Measurements from ENCODE around the gene GATB.

Gene GATB

DNA sequence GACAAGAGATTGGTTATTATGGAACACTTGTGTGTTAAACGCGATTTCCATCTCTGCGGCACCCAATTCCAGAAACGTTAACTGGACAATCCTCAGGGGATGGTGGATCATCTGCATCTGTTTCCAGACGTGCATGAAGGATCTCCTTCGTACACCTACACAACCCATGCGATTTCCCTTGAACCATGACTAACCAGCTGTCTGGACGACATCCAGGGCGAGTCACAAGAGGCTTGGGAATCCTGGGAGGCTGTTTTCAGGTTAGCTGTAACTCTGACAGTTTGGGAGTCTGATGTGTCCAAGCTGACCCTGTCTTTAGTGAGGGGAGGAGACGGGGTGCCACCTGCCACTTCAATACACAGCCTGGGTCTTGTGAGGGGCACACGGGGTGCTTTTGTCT lies 84.5 kb downstream of the GATB start:
- in situ Hi-C loops (cut with MboI; ENCODE audit: low sequenced_read_pairs): no loop called here

DNA sequence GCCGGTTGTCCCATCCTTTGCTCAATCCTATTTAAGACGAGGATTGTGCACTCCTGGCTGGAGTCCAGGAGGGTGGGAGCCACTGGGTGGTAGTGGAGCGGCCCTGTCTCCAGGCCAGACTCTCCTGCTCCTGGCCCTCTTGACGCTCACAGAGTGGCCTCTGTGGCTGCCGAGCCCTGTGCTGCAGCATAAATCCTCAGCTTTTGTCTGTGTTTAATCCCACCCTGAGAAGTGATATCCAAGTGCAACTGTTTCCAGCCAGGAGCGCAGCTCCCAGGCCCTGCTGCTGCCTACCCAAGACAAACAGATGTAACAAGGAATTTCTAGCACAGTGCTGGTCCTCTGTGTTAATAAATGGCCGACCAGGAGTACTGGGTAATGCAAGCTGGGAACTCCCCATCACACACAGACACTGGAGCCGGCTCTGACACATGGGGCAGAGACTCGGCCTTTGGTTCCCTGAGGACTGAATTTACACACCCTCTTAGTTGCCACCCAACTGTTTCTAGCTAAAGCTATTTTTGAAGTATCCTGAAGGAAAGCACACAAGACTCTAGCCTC lies 85.3 kb downstream of the GATB start:
- in situ Hi-C loops (cut with MboI; ENCODE audit: low sequenced_read_pairs): no loop called here

DNA sequence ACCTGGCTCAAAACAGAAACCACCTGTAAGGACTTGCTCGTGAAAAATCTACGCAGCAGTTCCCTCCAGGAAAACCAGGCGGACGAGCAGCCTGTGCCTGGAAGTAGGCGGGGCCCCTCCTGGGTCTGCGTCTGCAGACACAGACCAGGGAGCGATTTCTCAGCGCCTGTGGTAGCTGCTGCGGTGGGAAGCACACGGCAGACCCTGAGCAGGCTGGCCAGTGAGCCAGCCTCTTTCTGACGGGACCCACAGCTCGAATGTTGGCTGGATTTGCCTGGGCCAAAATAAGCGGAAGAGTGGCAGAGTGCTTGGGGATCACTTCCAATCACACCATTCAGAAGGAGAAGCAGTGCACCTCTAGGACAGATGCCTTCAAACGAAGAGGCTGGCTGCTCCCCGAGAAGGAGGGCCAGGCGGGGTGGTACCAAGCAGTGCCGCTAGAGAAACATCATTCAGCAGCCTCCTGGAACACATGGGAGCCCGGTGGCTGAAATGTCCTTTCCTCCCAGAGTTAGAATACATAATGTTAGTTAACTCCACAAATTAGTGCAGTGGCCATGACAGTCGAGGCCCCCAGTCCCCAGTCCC lies 85.9 kb downstream of the GATB start:
- in situ Hi-C loops (cut with MboI; ENCODE audit: low sequenced_read_pairs): no loop called here

DNA sequence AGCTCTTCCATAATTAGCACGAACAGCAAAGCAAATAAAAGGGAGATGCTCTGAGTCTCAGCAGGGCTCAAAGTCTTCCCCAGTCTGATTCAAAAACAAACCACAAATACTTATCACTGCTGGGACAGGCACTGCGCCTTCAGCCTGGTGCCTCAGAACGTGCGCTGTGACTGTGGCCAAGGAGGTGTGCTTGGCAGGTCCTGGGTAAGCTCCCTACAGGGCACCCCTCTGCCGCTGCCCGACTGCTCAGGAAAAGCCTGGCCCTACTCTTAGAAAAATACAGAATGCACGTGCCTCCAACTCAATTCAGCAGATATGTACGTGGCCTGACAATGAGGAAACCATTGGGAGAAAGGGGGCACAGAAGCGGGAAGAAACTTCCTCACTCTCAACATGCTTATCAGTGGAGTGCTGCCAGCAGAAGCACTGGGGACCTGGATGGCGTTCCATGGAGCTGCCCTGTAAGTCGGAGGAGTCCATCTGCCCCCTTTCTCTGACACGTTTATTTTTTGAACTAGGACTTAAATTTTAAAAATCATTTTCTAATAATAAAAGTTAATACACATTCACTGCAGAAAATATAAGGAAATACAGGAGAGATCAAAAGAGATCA lies 86.8 kb downstream of the GATB start:
- in situ Hi-C loops (cut with MboI; ENCODE audit: low sequenced_read_pairs): no loop called here

DNA sequence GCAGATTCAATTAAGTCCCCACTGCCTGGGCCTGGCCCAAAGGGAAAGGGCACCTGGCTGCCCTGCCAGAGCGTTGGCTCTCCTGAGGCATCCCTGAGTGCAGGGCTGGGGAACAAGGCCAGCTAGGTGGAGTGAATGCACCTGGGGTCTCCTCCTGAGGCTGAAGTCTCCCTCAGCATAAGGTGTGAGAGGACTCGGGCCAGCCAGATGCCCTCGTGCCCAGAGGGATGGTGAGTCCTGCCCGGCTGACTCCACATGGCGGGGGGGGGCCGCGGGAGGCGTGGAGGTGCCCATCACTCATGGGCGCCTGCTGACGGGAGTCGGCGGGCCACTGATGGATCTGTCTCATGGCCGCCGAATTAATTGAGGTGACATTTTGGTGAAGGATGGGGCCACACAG lies 87.8 kb downstream of the GATB start:
- in situ Hi-C loops (cut with MboI; ENCODE audit: low sequenced_read_pairs): no loop called here

DNA sequence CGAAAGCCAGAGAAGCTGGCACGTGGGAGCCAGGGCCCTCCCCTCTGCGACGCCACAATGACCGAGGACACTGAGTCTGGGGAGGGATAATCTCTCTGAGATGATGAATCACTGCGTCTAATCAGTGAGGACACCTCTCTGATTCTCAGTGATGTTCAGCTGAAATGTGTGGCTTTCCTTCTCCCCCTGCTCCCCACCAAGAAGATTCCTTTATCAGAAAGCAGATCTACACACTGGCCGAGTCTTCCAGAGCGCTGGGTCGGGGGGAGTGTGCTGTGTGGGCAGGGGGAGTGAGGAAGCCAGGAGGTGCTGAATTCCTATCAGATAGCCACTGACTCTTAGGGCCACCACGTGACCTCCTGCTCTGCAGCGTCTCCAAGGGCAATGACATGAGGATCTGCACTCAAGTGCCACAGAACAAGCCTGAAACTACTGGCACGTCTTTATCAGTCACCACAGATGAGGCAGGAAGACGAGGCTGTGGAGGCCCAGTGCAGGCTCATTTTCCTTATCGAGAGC lies 89.2 kb downstream of the GATB start:
- in situ Hi-C loops (cut with MboI; ENCODE audit: low sequenced_read_pairs): no loop called here

DNA sequence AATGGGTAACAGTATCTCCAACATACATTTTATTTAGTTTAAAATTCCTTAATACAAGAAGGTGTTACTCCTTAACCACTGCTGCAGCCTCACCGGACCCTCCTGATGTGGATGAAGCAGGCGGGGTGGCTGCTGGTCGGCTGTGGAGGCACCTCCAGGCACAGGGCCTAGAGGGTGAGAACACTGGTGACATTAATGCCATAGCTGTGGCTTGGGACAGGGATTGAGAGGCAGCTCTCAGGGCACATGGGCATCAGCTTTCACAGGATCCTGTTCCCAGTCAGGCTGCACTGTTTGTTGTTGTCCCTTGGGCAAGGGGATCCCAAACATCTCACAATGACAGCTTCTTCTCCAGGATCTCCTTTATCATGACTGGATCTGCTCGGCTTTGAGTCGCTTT lies 90.0 kb downstream of the GATB start:
- in situ Hi-C loops (cut with MboI; ENCODE audit: low sequenced_read_pairs): no loop called here

DNA sequence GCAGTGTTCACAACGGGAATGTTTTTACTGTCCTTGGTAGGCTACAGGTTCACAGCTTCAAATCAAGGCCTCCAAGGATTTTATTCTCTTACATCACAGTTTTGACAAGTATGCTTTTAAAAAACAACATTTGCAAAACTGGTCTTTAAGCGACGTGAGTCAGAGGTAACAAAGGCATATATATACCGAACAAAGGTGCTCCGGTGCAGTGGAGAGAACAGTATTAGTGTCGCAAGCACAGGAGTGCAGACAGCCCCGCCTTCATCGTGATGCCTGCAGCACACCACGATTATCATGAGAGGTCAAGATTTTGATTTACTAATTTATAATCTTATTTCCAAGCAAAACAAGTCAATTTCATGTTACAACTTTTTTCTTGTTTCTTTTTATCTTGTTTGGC lies 90.8 kb downstream of the GATB start:
- in situ Hi-C loops (cut with MboI; ENCODE audit: low sequenced_read_pairs): no loop called here

DNA sequence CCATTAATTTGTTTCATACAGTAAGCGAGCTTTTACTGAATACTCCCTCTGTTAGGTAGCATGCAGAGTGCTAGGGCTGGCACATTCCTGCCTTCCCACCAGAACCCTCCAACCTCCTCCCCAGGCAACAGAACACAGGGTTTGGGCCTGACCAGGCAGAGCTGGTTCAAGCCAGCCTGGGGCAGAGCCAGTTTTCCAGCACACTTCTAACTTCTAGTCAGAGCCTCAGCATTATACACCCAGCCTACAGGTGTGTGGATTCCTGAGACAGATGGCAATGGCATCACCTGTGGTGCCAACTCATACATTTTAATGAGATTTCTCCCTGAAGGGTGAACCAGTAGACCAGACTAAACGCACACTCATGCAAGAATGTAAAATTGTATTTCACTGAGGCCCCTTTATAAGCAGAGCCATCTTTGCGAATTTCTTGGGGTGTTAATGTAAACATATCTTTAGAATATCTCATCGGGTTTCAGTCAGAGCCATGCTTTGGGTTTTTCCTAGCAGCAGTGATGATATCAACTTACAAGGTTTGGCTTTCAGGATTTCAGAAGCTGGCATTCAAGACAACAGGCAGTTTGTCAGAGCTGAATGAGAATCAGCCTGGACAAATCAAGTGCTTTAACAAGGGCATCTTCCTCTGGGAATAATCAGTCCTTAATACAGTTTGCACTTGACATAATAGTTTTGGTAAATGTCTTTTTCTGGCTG lies 92.0 kb downstream of the GATB start:
- in situ Hi-C loops (cut with MboI; ENCODE audit: low sequenced_read_pairs): no loop called here

DNA sequence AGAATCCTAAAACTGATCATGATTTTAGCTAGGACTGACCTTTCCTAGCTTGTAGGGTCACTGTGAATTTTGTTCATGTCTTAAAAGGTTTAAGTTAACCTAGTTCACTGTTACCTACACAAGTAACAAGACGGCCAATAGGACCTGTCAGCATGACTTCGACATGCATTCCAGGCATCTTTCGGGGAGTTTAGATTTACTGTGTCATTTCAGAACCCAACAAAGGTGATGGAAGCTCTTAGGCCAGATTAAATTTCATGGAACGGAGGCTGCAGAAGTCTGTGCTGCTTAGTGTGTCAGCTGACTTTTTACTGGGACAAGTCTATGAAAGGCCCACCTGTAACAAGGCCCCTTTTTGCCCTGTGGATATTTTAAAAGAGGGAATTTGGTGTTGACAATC lies 93.1 kb downstream of the GATB start:
- in situ Hi-C loops (cut with MboI; ENCODE audit: low sequenced_read_pairs): no loop called here

DNA sequence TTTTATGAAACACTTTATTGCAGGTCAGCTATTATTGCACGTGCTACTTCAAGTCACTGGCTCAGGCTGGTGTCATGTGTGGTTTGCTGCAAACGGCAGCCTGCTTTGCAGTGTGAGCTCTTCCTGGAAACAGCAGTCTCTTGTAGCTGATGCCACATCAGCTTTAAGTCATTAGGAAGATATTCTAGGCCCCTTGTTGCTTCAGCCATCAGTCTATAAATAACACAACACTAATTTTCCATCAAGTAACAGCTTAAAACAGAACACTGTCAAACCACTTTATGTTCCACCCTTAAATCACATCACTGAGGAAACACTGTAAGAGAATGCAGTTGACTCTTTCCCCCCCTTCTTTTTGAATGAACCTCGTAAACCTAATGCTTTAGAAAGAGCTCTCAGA lies 93.8 kb downstream of the GATB start:
- in situ Hi-C loops (cut with MboI; ENCODE audit: low sequenced_read_pairs): no loop called here

DNA sequence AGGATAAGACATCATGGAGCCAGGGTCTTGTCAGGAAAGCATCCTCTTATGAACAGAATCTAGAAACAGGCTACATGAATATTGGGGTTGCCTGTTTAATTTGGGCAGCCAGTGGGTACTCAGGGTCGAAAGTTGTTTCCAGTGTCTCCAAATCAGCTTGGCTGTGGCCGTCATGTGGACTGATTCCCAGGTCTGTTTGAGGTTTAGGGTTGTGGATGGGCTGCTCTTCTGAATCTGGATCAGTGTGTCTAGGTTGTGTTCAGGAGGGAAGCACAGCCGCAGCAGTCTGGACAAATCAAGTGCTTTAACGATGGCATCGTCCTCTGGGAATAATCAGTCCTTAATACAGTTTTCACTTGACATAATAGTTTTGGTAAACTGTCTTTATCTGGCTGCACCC lies 94.3 kb downstream of the GATB start:
- in situ Hi-C loops (cut with MboI; ENCODE audit: low sequenced_read_pairs): no loop called here

DNA sequence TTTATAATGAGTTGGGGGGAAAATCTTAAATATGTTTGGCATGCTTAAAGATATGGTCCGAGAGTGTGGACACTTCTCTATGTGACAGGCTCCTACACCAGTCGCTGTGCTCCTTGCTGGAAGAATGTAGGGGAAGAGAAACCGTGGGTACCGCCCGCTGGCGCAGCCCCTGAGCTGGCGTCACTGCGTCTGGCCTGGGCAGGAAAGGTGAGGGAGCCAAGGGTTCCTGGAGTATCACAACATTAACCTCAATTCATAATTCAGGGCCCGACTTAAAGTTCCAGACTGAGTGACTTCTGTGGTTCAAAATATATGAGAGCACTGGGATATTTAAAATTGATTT lies 95.1 kb downstream of the GATB start:
- in situ Hi-C loops (cut with MboI; ENCODE audit: low sequenced_read_pairs): no loop called here

DNA sequence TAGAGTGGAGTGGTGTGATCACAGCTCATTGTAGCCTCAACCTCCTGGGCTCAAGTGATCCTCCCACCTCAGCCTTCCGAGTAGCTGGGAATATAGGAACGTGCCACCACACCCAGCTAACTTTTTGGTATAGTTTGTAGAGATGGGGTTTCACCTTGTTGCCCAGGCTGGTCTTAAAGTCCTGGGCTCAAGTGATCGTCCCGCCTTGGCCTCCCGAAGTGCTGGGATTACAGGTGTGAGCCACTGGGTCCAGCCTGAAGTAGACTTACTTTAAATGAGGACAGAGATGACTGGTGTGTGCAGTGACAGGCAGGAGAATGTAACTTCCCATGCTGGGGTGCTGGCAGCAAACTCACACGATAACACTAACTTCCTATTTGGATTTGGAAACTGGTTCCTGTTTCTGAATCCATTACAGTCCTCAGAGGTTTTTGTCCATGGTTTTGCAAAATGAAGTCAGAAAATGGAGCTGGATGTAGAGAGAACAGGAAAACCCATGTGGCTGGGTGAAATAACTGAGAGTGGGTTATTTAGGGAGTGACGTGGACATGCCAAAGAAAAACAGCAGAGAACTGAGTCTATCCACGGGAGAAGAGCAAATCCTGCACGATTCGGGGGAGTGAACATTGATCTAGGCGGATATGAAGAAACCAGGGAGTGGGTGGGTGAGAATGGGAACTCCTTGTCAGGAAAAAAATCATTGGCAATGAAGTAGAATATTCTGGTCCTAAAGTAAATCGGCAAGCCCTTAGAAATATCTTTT lies 95.6 kb downstream of the GATB start:
- in situ Hi-C loops (cut with MboI; ENCODE audit: low sequenced_read_pairs): no loop called here

DNA sequence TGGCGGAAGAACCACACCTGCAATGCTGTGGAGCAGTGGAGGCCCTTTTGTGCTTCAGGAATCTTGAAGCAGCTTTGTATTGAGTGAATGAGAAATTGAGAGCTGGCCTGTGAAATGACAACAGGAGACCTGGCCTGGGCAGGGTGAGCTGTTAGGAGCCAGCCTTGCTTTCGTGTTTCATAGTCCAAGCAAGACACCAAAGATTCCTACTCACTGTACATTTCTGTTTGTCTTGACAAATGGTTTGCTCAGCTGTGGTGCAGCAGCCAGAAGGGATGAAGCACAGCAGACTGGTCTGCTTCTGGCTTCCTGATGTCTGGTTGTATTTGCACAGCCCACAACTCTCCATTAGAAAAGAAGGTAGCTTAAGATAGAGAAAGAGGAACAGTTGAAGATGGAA lies 96.5 kb downstream of the GATB start:
- in situ Hi-C loops (cut with MboI; ENCODE audit: low sequenced_read_pairs): no loop called here

DNA sequence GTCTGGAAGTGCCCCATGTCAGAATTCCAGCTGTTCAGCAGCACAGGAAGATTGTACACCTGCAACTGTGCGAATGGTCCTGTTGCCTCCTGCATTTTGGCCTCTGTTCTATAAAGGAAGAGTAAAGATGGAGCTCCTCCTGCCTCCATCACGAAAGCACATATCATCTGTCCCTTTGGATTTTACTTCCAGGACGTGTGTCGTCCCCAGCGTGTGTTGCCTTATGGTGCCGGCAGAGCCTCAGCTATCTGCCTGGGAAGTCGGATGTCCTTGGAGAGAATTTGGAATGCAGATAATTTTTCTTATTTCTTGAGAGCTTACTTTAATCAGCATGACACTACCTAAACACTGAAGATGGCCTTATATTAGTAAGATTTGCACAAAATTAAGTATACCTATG lies 97.7 kb downstream of the GATB start:
- in situ Hi-C loops (cut with MboI; ENCODE audit: low sequenced_read_pairs): no loop called here

DNA sequence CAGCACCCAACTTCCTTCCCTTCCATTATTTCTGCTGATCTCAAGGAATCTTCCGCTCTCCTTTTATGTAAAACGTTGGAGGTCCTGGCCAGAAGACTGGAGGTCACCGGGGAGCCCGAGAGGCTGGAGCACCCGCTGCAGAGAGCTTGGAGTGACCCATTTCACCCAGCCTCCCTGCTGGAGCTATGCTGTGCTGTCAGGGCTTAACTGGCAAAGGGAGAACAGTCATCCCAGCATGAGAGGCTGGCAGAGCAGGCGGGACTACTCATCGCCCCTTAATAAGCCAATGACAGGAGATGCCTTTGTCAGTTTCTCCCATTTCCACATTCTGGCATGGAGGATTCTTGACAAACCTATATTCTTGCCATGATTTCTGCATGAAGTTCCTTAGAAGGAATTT lies 98.9 kb downstream of the GATB start:
- in situ Hi-C loops (cut with MboI; ENCODE audit: low sequenced_read_pairs): no loop called here

DNA sequence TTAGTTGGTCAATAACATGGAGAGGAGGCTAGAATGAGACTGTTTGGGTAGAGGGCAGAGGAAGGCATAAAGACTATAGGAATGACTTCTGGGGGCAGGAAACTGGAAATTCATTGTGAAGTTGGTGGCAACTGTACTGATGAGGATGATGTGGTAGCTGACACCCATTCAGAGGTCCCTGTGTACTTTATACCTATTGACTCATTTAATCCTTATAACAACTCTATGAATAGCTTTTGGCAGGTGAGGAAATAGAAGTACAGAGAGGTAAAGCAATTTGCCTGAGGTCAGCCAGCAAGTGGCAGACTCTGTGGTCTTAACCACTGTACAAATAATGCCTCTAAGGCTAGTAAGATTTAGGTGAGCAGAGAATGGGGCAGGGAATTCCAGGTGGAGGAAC lies 100.1 kb downstream of the GATB start:
- in situ Hi-C loops (cut with MboI; ENCODE audit: low sequenced_read_pairs): no loop called here

DNA sequence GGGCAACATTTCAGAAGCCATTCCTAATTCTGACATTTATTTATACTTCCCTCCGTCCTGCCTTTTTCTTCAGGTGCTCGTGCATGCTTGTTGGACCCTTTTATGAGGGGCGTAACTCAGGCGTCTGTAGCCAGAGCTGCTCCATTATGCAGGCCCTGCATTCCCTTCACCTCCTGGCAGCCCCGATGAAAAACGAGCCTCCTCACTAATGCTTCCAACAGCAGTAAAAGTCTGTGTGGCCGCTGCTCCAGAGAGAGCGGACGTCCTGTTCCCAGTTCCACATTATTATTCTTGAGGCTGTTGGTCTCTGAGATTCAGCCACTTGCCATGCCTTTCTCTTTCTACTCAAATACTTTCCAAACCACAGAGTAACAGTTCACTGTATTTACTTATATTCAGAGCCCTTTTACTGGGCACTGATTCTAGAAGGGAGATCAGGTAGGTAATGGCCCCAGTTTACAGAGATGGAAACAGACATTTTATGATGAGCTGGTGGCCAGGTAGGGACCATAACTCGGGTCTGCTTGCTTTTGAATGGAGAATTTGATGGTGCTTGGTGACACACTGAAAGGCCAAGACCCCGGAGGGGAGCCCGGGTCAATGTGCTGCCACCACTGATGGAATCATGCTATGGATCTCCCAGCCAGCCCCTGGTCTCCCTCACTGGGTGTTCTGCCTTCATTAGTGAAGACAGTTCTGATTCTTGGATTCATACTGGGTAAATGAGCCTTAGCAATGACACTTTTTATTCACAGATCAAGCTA lies 101.0 kb downstream of the GATB start:
- in situ Hi-C loops (cut with MboI; ENCODE audit: low sequenced_read_pairs): no loop called here

DNA sequence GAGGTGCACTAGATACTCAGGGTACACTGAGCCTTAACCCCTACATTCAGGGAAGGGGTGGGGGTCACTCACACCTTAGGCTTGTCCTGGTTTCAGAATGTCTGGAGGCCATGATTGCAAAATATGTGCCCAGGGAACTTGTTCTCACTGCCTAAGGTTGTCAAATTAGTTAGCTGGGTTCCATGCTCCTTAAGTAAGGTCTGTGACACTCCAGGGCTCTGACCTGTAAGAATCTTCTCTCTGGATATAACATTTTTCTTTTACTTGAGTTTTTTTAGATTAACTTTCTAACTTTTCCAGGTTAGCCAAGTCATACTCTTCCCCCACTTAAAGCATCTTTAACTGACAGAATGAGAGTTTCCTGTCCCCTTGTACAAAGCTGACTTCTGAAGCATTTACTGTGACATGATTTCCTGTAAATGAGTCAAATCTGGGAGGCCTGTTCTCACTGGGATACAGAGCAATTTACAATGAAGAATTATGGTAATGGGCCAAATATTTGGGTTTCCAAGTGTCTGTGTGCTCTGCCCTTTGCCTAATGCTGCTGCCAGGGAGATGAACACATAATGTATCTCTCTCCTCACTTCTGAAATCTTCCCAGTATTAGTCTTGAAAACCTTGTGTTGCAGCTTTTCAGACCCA lies 101.7 kb downstream of the GATB start:
- in situ Hi-C loops (cut with MboI; ENCODE audit: low sequenced_read_pairs): no loop called here
